ENCODE data around the gene BRPF1. TPM values are rescaled to one million over a fixed set of nuclear protein-coding genes. Genes with fewer than 3 reads are reported as not detected.

BRPF1 gene
- total RNA-seq, 1 donor from 2014 or later = 27.1 TPM

DNA sequence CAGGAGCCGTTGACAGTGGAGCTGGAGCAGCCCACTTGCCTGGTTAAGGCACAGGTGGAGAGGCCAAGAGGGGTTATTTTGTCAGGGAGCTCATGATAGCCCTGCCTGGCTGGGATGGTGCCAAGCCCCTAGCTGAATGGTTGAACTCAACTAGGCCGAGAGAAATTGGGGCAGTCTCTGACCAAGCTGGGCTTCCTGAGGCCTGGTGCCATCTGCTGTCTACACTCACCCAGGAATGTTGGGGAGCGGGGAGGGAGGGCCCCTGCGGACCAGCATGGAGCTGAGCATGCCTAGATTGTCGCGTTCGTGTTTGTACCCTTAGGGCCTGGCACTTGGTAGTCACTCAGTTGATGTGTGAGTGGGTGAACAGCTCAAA lies 1.2 kb downstream of the BRPF1 start:
- Mint-ChIP-seq H3K4me3 (peak overlapping the region; percentile 94), H3K4me1 (peaks cover 23% of the 10 kb centered on the region), H3K36me3 (peaks cover 17% of the 10 kb centered on the region), H3K27ac (peak overlapping the region; percentile 86), H3K9me3 (no peaks in the 10 kb centered on the region), H3K27me3 (ENCODE audit: low read depth) (no peaks in the 10 kb centered on the region)
- no peak for DNase-seq (ENCODE audit: low spot score in 2 of 2, unreplicated experiment in 2 of 2)
- TF ChIP-seq, protein P1, sequence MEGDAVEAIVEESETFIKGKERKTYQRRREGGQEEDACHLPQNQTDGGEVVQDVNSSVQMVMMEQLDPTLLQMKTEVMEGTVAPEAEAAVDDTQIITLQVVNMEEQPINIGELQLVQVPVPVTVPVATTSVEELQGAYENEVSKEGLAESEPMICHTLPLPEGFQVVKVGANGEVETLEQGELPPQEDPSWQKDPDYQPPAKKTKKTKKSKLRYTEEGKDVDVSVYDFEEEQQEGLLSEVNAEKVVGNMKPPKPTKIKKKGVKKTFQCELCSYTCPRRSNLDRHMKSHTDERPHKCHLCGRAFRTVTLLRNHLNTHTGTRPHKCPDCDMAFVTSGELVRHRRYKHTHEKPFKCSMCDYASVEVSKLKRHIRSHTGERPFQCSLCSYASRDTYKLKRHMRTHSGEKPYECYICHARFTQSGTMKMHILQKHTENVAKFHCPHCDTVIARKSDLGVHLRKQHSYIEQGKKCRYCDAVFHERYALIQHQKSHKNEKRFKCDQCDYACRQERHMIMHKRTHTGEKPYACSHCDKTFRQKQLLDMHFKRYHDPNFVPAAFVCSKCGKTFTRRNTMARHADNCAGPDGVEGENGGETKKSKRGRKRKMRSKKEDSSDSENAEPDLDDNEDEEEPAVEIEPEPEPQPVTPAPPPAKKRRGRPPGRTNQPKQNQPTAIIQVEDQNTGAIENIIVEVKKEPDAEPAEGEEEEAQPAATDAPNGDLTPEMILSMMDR (IDR thresholded peaks at IDR 0.05; ENCODE audit: unreplicated experiment) = no peak

- Mint-ChIP-seq H3K36me3 (peaks cover 28% of the 10 kb centered on the region), H3K4me3 (no peak overlapping the region), H3K9me3 (no peaks in the 10 kb centered on the region), H3K27ac (no peak overlapping the region), H3K27me3 (ENCODE audit: low read depth) (no peaks in the 10 kb centered on the region), H3K4me1 (peaks cover 17% of the 10 kb centered on the region)
- TF ChIP-seq, protein P1 (IDR thresholded peaks at IDR 0.05; ENCODE audit: unreplicated experiment) = no peak
- no peak for DNase-seq (ENCODE audit: low spot score in 2 of 2, unreplicated experiment in 2 of 2)
These were observed 5.3 kb downstream of the BRPF1 start for GRCh38 chr3:9736831-9737230.

- H3K27ac Mint-ChIP-seq = no peak overlapping the region
These were observed 7.6 kb downstream of the BRPF1 start for GRCh38 chr3:9739181-9739580.

DNA sequence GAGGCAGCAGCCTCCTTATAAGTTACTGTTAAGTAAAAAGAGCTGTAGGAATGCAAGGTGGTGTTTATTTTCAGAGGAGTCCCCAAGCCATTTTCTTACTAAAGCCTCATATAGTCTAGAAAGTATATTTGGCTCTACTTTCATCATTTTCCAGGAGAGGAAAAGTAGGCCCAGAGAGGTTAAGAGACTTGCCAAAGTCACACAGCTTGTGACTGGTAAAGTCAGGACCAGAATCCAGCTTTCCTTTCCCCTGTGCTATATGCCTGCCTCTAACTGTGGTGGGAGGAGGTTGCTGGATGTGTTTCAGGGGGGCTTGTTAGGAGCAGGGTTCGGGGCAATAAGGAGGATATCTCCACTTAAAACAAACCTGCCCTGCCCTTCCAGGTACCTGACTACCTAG lies 11.0 kb downstream of the BRPF1 start:
- Mint-ChIP-seq H3K9me3 (no peaks in the 10 kb centered on the region), H3K4me3 (no peak overlapping the region), H3K4me1 (no peaks in the 10 kb centered on the region), H3K27me3 (ENCODE audit: low read depth) (no peaks in the 10 kb centered on the region), H3K36me3 (peaks cover 31% of the 10 kb centered on the region), H3K27ac (no peak overlapping the region)
- no peak for DNase-seq (ENCODE audit: low spot score in 2 of 2, unreplicated experiment in 2 of 2)
- TF ChIP-seq, protein P1 (IDR thresholded peaks at IDR 0.05; ENCODE audit: unreplicated experiment) = no peak

More at GRCh38 chr3:9739181-9739580, 7.6 kb downstream of the BRPF1 start:
- peaks cover 34% of the 10 kb centered on the region for H3K36me3 Mint-ChIP-seq
- H3K9me3 Mint-ChIP-seq = no peaks in the 10 kb centered on the region
- no peak for DNase-seq (ENCODE audit: low spot score in 2 of 2, unreplicated experiment in 2 of 2)
- no peaks in the 10 kb centered on the region for H3K4me1 Mint-ChIP-seq
- TF ChIP-seq, protein P1 (IDR thresholded peaks at IDR 0.05; ENCODE audit: unreplicated experiment) = no peak
- no peak overlapping the region for H3K4me3 Mint-ChIP-seq
- no peaks in the 10 kb centered on the region for H3K27me3 Mint-ChIP-seq (ENCODE audit: low read depth)

DNA sequence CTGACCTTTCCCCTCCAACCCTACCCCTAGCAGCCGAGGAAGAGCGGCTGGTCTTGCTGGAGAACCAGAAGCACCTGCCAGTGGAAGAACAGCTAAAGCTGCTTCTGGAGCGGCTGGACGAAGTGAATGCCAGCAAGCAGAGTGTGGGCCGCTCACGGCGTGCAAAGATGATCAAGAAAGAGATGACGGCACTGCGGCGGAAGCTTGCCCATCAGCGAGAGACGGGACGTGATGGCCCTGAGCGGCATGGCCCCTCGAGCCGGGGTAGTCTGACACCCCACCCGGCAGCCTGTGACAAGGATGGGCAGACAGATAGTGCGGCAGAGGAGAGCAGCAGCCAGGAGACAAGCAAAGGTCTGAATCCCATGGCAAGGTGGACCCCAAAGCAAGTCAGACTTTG lies 12.0 kb downstream of the BRPF1 start:
- Mint-ChIP-seq H3K36me3 (peaks cover 32% of the 10 kb centered on the region), H3K27me3 (ENCODE audit: low read depth) (no peaks in the 10 kb centered on the region), H3K9me3 (no peaks in the 10 kb centered on the region), H3K4me1 (no peaks in the 10 kb centered on the region), H3K27ac (no peak overlapping the region), H3K4me3 (no peak overlapping the region)
- TF ChIP-seq, protein P1 (IDR thresholded peaks at IDR 0.05; ENCODE audit: unreplicated experiment) = no peak
- no peak for DNase-seq (ENCODE audit: low spot score in 2 of 2, unreplicated experiment in 2 of 2)

GRCh38 chr3:9744162-9744561 lies 12.6 kb downstream of the BRPF1 start:
- TF ChIP-seq, protein P1 (IDR thresholded peaks at IDR 0.05; ENCODE audit: unreplicated experiment) = no peak
- Mint-ChIP-seq H3K4me3 (no peak overlapping the region), H3K27ac (no peak overlapping the region), H3K36me3 (peaks cover 29% of the 10 kb centered on the region), H3K9me3 (no peaks in the 10 kb centered on the region), H3K27me3 (ENCODE audit: low read depth) (no peaks in the 10 kb centered on the region), H3K4me1 (peaks cover 2% of the 10 kb centered on the region)
- DNase-seq (ENCODE audit: low spot score in 2 of 2, unreplicated experiment in 2 of 2) = no peak
